SK-N-MC (cell line): ENCODE data around the gene C1QTNF1.

ENCODE experiments used
- EZH2 ChIP-seq: fragments of 200-600 bp; sonication (generic); IDR thresholded peaks from one replicate; pipeline ENCODE4 v1.6.1; 2017; ENCODE audit warnings: antibody characterized with exemption
- FOXP2 ChIP-seq: optimal IDR thresholded peaks from 2 replicates; pipeline ENCODE3; 2011; ENCODE audit warnings: mild to moderate bottlenecking, moderate library complexity; ENCODE audit not compliant: insufficient read depth; ENCODE audit errors: extremely low read length, control extremely low read depth
- POLR2AphosphoS5 ChIP-seq: IDR thresholded peaks from 2 replicates; pipeline ENCODE4 v1.6.1; 2012; ENCODE audit warnings: mild to moderate bottlenecking, low read depth, low read length, borderline replicate concordance

GRCh38 chr17:79028496-79029326 is 4.7 kb downstream of the C1QTNF1 start:
- no peak for TF ChIP-seq EZH2
- TF ChIP-seq POLR2AphosphoS5 = no peak
- TF ChIP-seq FOXP2 = no peak
